ENCODE data around the gene NRG4. TPM values are rescaled to one million over a fixed set of nuclear protein-coding genes. Genes with fewer than 3 reads are reported as not detected.
"Not testable (repeated sequence)": the region's sequence is repeated elsewhere in the genome, so short reads cannot be mapped to it uniquely, and the experiment has no call there.

Gene NRG4
- total RNA-seq, 2 experiments from 2014 or later, result not detected

DNA sequence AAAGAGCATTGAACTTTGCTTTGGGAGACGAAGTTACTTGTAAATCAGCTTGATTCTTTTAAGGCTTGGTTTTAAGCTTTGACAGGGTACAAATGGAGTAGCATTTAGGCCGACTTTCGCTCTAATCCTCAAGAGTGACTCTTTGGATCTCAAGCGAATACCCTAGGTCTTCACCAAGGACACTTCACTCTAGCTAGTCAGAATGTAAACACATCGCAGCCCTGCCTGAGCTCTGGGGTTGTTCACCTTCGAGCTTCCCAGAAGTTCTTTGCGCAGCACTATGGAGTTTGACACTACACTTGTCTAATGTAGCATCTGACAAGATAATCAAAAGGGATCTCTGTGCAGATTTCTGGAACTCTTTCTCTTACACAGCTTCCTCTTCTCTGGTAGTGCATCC, 22.3 kb downstream of the NRG4 start:
- intact Hi-C loops (cut with DNase I, micrococcal nuclease), result no loop called here
- ChIA-PET POLR2A (no interaction called here), CTCF (interaction anchor here (0.7 kb wide), 1 partner anchor 8 kb away, joined by 3 read pairs; no protein-coding TSS in a partner anchor)
- Mint-ChIP-seq H3K9me3 (ENCODE audit: low read depth) (peaks cover 3% of the 10 kb centered on the region), H3K36me3 (ENCODE audit: low read depth) (no peaks in the 10 kb centered on the region), H3K4me1 (no peaks in the 10 kb centered on the region), H3K4me3 (no peak overlapping the region), H3K27me3 (no peaks in the 10 kb centered on the region), H3K27ac (no peak overlapping the region)
- no peak for DNase-seq
- no peak for ATAC-seq

DNA sequence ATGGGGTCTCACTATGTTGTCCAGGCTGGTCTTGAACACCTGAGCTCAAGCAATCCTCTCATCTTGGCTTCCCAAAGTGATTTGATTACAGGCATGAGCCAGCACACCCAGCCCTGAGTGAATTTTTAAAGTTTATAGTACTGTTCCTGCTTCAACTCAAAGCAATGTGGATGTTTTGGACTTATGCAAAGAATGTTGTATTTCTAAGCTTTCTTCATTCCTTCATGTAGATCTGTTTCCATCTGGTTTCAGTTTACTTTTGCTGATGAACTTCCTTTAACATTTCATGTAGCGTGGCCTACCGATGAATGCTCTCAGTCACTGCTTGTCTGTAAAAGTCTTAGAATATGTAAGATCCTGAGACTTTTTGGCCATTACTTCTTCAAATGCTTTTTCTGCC, 23.2 kb downstream of the NRG4 start:
- DNase-seq (no peak), ATAC-seq (no peak)
- ChIA-PET POLR2A (no interaction called here), CTCF (no interaction called here)
- Mint-ChIP-seq H3K36me3 (ENCODE audit: low read depth) (no peaks in the 10 kb centered on the region), H3K27me3 (no peaks in the 10 kb centered on the region), H3K4me1 (no peaks in the 10 kb centered on the region), H3K9me3 (ENCODE audit: low read depth) (peaks cover 3% of the 10 kb centered on the region), H3K27ac (no peak overlapping the region), H3K4me3 (no peak overlapping the region)
- intact Hi-C loops (cut with DNase I, micrococcal nuclease), result no loop called here

DNA sequence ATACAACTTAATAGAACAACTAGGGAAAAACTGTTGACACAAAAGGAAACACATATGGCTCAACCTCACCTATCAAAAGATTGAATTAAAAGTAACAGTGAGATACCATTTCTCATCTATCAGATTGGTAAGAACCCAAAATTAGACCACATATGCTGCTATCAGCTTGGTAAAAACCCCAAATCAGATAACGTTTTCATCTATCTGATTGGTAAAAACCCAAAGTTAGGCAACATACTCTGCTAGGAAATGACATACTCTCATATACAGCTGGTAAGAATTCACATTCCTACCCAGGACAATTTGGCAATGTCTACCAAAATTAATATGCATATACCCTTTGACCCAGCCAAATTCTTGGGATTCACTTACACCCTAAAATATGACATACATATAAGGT, 26.3 kb downstream of the NRG4 start:
- DNase-seq (no peak), ATAC-seq (no peak)
- H3K27ac Mint-ChIP-seq, result no peak overlapping the region
- intact Hi-C loops (cut with DNase I, micrococcal nuclease), result no loop called here
- ChIA-PET POLR2A (no interaction called here), CTCF (interaction anchor here (1.2 kb wide), 1 partner anchor 25 kb away, joined by 3 read pairs; no protein-coding TSS in a partner anchor)
- H3K4me1 Mint-ChIP-seq, result no peaks in the 10 kb centered on the region
- H3K4me3 Mint-ChIP-seq, result no peak overlapping the region
- no peaks in the 10 kb centered on the region for H3K9me3 Mint-ChIP-seq (ENCODE audit: low read depth)
- no peaks in the 10 kb centered on the region for H3K36me3 Mint-ChIP-seq (ENCODE audit: low read depth)
- no peaks in the 10 kb centered on the region for H3K27me3 Mint-ChIP-seq

- H3K9me3 Mint-ChIP-seq (ENCODE audit: low read depth); H3K27ac Mint-ChIP-seq; intact Hi-C loops (cut with DNase I, micrococcal nuclease); H3K4me1 Mint-ChIP-seq; H3K4me3 Mint-ChIP-seq; H3K36me3 Mint-ChIP-seq (ENCODE audit: low read depth); DNase-seq; ATAC-seq; H3K27me3 Mint-ChIP-seq; POLR2A ChIA-PET: not testable (repeated sequence)
- CTCF ChIA-PET, result interaction anchor here (1.2 kb wide), 1 partner anchor 24 kb away, joined by 3 read pairs; no protein-coding TSS in a partner anchor
Measured at GRCh38 chr15:75984706-75985105, 27.5 kb downstream of the NRG4 start.

GRCh38 chr15:75982468-75982867, 29.8 kb downstream of the NRG4 start:
- POLR2A ChIA-PET, result no interaction called here
- CTCF ChIA-PET, result interaction anchor here (1.1 to 1.3 kb wide), 2 partner anchors 10 to 53 kb away, joined by 3 read pairs; no protein-coding TSS in a partner anchor
- no peak overlapping the region for H3K27ac Mint-ChIP-seq
- H3K4me1 Mint-ChIP-seq, result no peaks in the 10 kb centered on the region
- DNase-seq (no peak), ATAC-seq (no peak)
- H3K4me3 Mint-ChIP-seq, result no peak overlapping the region
- intact Hi-C loops (cut with DNase I, micrococcal nuclease), result no loop called here
- no peaks in the 10 kb centered on the region for H3K9me3 Mint-ChIP-seq (ENCODE audit: low read depth)
- H3K36me3 Mint-ChIP-seq (ENCODE audit: low read depth), result no peaks in the 10 kb centered on the region
- H3K27me3 Mint-ChIP-seq, result peaks cover 12% of the 10 kb centered on the region

DNA sequence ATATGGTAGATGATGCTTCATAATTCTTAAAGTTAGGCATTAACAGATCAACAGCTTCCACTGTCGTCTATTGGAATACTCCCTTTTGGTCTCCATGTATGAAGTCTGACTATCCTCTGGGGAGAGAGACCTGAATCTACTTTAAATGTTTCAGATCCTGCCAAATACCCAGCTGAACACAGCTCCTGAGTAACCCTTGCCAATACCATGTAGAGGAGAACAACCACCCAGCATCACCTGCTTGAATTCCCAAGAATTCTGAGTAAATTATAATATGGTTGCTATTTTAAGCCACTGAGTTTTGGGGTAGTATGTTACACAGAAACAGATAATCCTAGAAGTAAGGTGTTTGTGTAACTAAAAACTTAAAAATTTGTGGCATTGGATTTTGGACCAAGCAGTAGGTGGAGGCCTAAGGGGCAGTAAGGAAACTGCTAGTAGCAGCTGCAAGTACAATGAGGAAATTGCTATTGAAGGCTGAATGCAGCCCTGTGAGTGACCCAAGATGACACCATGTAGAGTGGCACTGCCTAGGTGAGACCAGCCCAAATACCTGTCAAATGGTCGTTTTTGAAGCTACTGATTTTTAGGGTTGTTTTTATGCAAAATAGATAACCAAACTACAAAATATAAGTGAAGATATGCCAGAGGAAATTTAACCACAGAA, 30.9 kb downstream of the NRG4 start:
- DNase-seq, result no peak
- Mint-ChIP-seq H3K27ac (no peak overlapping the region), H3K27me3 (peaks cover 12% of the 10 kb centered on the region), H3K4me3 (no peak overlapping the region), H3K36me3 (ENCODE audit: low read depth) (no peaks in the 10 kb centered on the region), H3K4me1 (no peaks in the 10 kb centered on the region), H3K9me3 (ENCODE audit: low read depth) (no peaks in the 10 kb centered on the region)
- intact Hi-C loops (cut with DNase I, micrococcal nuclease), result no loop called here
- POLR2A ChIA-PET, result no interaction called here
- CTCF ChIA-PET, result interaction anchor here (0.5 to 1.1 kb wide), 5 partner anchors 8 to 1217 kb away, joined by 3 read pairs; partner anchors contain the start of gene NRG4
- no peak for ATAC-seq

DNA sequence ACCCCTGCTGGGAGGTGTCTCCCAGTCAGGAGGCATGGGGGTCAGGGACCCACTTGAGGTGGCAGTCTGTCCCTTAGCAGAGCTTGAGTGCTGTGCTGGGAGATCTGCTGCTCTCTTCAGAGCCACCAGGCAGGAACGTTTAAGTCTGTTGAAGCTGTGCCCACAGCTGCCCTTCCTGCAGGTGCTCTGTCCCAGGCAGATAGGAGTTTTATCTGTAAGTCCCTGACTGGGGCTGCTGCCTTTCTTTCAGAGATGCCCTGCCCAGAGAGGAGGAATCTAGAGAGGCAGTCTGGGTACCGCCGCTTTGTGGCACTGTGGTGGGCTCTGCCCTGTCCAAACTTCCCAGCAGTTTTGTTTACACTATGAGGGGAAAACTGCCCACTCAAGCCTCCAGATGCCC, 35.5 kb downstream of the NRG4 start:
- H3K27ac Mint-ChIP-seq; H3K4me1 Mint-ChIP-seq; ATAC-seq; H3K4me3 Mint-ChIP-seq; intact Hi-C loops (cut with DNase I, micrococcal nuclease); DNase-seq; H3K9me3 Mint-ChIP-seq (ENCODE audit: low read depth); H3K36me3 Mint-ChIP-seq (ENCODE audit: low read depth); CTCF ChIA-PET; POLR2A ChIA-PET: not testable (repeated sequence)
- H3K27me3 Mint-ChIP-seq, result peaks cover 14% of the 10 kb centered on the region

DNA sequence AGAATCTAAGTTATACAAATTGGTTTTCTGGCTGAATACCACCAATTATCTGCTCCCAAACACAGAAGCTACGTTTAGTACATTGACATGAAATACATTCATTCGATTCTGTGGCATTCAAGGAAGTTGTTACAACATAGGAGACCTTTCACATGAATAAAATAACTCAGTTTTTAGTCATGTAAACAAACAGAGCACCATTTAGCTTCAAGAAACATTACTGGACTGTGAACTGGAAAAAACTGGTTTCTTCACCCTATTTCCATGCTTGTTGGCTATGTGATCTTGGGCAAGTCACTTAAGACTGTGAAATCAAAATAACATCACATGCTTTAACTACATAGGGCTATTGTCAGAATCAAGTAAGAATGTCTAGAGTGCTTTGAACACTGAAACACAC, 46.2 kb downstream of the NRG4 start:
- DNase-seq (no peak), ATAC-seq (no peak)
- no peaks in the 10 kb centered on the region for H3K36me3 Mint-ChIP-seq (ENCODE audit: low read depth)
- H3K27ac Mint-ChIP-seq, result no peak overlapping the region
- H3K4me1 Mint-ChIP-seq, result no peaks in the 10 kb centered on the region
- ChIA-PET POLR2A (no interaction called here), CTCF (interaction anchor here (1.7 kb wide), 1 partner anchor 15 kb away, joined by 4 read pairs; no protein-coding TSS in a partner anchor)
- H3K27me3 Mint-ChIP-seq, result peaks cover 1% of the 10 kb centered on the region
- H3K4me3 Mint-ChIP-seq, result no peak overlapping the region
- intact Hi-C loops (cut with DNase I, micrococcal nuclease), result no loop called here
- no peaks in the 10 kb centered on the region for H3K9me3 Mint-ChIP-seq (ENCODE audit: low read depth)

GRCh38 chr15:75961331-75961730, 50.9 kb downstream of the NRG4 start:
- no peak overlapping the region for H3K4me3 Mint-ChIP-seq
- CTCF ChIA-PET, result interaction anchor here (1.5 kb wide), 1 partner anchor 24 kb away, joined by 3 read pairs; no protein-coding TSS in a partner anchor
- DNase-seq (no peak), ATAC-seq (no peak)
- no peak overlapping the region for H3K27ac Mint-ChIP-seq
- peaks cover 11% of the 10 kb centered on the region for H3K27me3 Mint-ChIP-seq
- H3K4me1 Mint-ChIP-seq, result no peaks in the 10 kb centered on the region
- no peaks in the 10 kb centered on the region for H3K36me3 Mint-ChIP-seq (ENCODE audit: low read depth)
- intact Hi-C loops (cut with DNase I, micrococcal nuclease), result no loop called here
- H3K9me3 Mint-ChIP-seq (ENCODE audit: low read depth), result no peaks in the 10 kb centered on the region
- POLR2A ChIA-PET, result interaction anchor here (0.7 kb wide), 1 partner anchor 594 kb away, joined by 7 read pairs; no protein-coding TSS in a partner anchor

GRCh38 chr15:75955720-75956119, 56.5 kb downstream of the NRG4 start:
- Mint-ChIP-seq H3K4me3 (no peak overlapping the region), H3K27me3 (peaks cover 28% of the 10 kb centered on the region), H3K36me3 (ENCODE audit: low read depth) (no peaks in the 10 kb centered on the region), H3K4me1 (no peaks in the 10 kb centered on the region), H3K27ac (no peak overlapping the region), H3K9me3 (ENCODE audit: low read depth) (no peaks in the 10 kb centered on the region)
- POLR2A ChIA-PET, result no interaction called here
- intact Hi-C loops (cut with DNase I, micrococcal nuclease), result no loop called here
- ATAC-seq (no peak), DNase-seq (no peak)
- CTCF ChIA-PET, result no interaction called here

DNA sequence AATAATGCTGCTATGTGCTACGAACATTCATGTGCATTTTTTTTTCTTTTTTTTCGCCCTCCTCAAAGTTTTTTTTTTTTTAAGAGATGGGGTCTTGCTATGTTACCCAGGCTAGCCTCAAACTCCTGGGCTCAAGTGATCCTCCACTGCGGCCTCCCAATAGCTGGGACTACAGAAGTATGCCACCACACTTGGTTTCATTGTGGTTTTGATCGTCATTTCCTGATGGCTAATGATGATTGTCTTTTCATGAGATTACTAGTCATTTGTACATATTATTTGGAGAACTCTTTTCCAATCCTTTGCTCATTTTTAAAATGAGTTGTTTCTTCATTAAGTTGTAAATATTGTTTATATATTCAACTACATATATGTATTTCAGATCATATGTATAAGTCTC, 59.7 kb downstream of the NRG4 start:
- no peak overlapping the region for H3K27ac Mint-ChIP-seq
- ATAC-seq (no peak), DNase-seq (no peak)
- intact Hi-C loops (cut with DNase I, micrococcal nuclease), result no loop called here
- no peaks in the 10 kb centered on the region for H3K36me3 Mint-ChIP-seq (ENCODE audit: low read depth)
- no peaks in the 10 kb centered on the region for H3K4me1 Mint-ChIP-seq
- H3K4me3 Mint-ChIP-seq, result no peak overlapping the region
- ChIA-PET CTCF (interaction anchor here (0.5 kb wide), 1 partner anchor 1550 kb away, joined by 3 read pairs; no protein-coding TSS in a partner anchor), POLR2A (no interaction called here)
- H3K27me3 Mint-ChIP-seq, result peaks cover 30% of the 10 kb centered on the region
- no peaks in the 10 kb centered on the region for H3K9me3 Mint-ChIP-seq (ENCODE audit: low read depth)

DNA sequence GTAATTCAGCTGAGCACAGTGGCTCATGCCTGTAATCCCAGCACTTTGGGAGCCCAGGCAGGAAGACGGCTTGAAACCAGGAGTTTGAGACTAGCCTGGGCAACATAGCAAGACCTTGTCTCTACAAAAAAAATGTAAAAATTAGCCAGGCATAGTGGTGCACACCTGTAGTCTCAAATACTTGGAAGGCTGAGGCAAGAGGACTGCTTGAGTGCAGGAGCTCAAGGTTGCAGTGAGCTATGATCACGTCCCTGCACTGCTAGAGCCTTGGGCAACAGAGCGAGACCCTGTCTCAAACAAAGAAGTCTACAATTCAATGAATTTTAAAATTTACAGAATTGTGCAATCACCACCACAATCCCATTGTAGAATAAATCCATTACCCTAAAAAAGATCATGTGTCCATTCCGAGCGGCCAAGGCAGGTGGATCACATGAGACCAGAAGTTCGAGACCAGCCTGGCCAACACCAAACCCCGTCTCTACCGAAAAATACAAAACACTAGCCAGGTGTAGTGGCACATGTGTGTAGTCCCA, 63.4 kb downstream of the NRG4 start:
- H3K9me3 Mint-ChIP-seq (ENCODE audit: low read depth), result no peaks in the 10 kb centered on the region
- POLR2A ChIA-PET, result no interaction called here
- DNase-seq (no peak), ATAC-seq (no peak)
- H3K36me3 Mint-ChIP-seq (ENCODE audit: low read depth), result no peaks in the 10 kb centered on the region
- no peak overlapping the region for H3K27ac Mint-ChIP-seq
- no peaks in the 10 kb centered on the region for H3K4me1 Mint-ChIP-seq
- H3K4me3 Mint-ChIP-seq, result no peak overlapping the region
- CTCF ChIA-PET, result interaction anchor here (1.2 kb wide), 1 partner anchor 190 kb away, joined by 3 read pairs; no protein-coding TSS in a partner anchor
- intact Hi-C loops (cut with DNase I, micrococcal nuclease), result no loop called here
- H3K27me3 Mint-ChIP-seq, result peaks cover 25% of the 10 kb centered on the region

Measured in activated CD4-positive, alpha-beta T cell treated with anti-CD3 and anti-CD28 coated beads for 36 hours (primary cell).